ENCODE results near the gene WDR5B. TPM values are rescaled to one million over a fixed set of nuclear protein-coding genes. Genes with fewer than 3 reads are reported as not detected.

WDR5B gene
- total and polyA plus RNA-seq, 10 of the 15 experiments (the other 5 are each of a cell fraction or from before 2014, with no cell fraction given), result 1.7 to 7.9 (median 3.3) TPM

DNA sequence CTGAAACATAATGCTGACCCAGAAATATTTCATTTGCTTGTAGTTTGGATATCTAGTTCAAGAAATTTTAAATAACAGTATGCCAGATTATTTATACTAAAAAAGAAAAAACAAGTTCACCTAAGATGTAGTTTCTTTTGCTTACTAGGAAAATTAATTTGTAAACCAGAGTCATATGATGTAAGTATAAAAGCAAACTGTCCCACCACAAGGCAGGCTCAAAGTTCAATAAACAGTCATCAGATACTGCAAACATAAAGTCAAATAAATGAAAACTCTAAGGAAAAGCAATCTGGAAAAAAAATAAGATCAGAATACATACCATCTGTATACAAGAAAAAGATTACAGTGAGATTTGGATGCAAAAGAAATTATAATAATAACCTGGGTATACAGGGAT lies 40.2 kb upstream of the WDR5B start:
- no peak overlapping the region for H3K27ac ChIP-seq (ENCODE audit: control insufficient read depth, insufficient read depth)
- H3K9me3 ChIP-seq (replicated peaks; ENCODE audit: control insufficient read depth, insufficient read depth, low read length), result no peaks in the 10 kb centered on the region
- H3K4me2 ChIP-seq (ENCODE audit: control insufficient read depth, insufficient read depth), result no peak overlapping the region
- ChIA-PET CTCF (interaction anchor here (0.6 to 2.6 kb wide), 2 partner anchors 64 to 818 kb away, joined by 5 to 35 read pairs; no protein-coding TSS in a partner anchor), RAD21 (ENCODE audit: unreplicated experiment) (interaction anchor here (1.4 to 2.0 kb wide), 2 partner anchors 60 to 150 kb away, joined by 3 to 6 read pairs; no protein-coding TSS in a partner anchor), SMC1A (ENCODE audit: uncharacterized antibody, unreplicated experiment) (interaction anchor here (1.0 to 4.9 kb wide), 2 partner anchors 12 to 23 kb away, joined by 3 to 31 read pairs; no protein-coding TSS in a partner anchor), POLR2A (no interaction called here)
- no peak for TF ChIP-seq NFIC (IDR thresholded peaks at IDR 0.05; ENCODE audit: low read depth, low read length)
- TF ChIP-seq KDM1A (IDR thresholded peaks at IDR 0.05; ENCODE audit: borderline replicate concordance), result no peak
- TF ChIP-seq KLF5 (IDR thresholded peaks at IDR 0.05; ENCODE audit: partially characterized antibody), result no peak
- TF ChIP-seq NR2C2 (IDR thresholded peaks at IDR 0.05; ENCODE audit: borderline replicate concordance, control insufficient read depth, insufficient read length, low read depth), result no peak
- H3K79me2 ChIP-seq (ENCODE audit: control insufficient read depth, insufficient read depth, low read length), result no peaks in the 10 kb centered on the region
- ATAC-seq (no peak), FAIRE-seq (no peak), DNase-seq (ENCODE audit: low read depth, low spot score) (no peak)
- H3K4me1 ChIP-seq (ENCODE audit: control insufficient read depth, insufficient read depth, low read length), result no peaks in the 10 kb centered on the region
- no peaks in the 10 kb centered on the region for H4K20me1 ChIP-seq (ENCODE audit: control insufficient read depth, insufficient read depth)
- H3K4me3 ChIP-seq, result no peak overlapping the region
- no peaks in the 10 kb centered on the region for H3K27me3 ChIP-seq (replicated peaks in 1 of 2; ENCODE audit: control insufficient read depth in 2 of 2, insufficient read depth in 2 of 2, low read length in 1 of 2)
- H3K36me3 ChIP-seq (ENCODE audit: control insufficient read depth in 2 of 2, insufficient read depth in 2 of 2, low read length in 1 of 2), result peaks cover 2 to 19% of the 10 kb centered on the region in 2 experiments
- H2AFZ ChIP-seq (ENCODE audit: control insufficient read depth, low read depth, low read length), result no peak overlapping the region
- intact Hi-C loops (cut with micrococcal nuclease; ENCODE audit: unreplicated experiment) (loop anchor here (5.0 kb wide), 1 partner anchor 96 kb away; no protein-coding TSS in a partner anchor), in situ Hi-C loops (cut with MboI) (no loop called here)
- H3K9ac ChIP-seq (ENCODE audit: control insufficient read depth, insufficient read depth, low read length), result no peak overlapping the region
- BruUV-seq (replicated peaks), result no TSS peak

DNA sequence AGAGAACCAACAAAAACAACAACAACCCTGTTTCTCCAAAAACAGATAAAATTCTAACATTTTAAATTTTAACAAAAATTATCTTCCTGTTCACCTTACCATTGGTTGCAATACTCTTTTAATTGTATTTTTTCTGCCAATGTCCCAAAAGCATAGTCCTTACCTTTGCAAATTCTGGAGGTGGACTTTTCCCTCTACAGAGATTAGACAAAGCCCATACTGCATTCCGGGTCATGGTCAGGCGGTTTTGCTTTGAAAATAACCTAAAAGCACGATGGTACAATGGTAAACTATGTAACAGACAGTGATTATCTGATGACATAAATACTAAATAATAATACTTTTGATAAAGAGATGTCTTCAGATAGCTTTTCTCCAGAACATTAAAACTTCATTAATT lies 35.5 kb upstream of the WDR5B start:
- H3K4me2 ChIP-seq (ENCODE audit: control insufficient read depth, insufficient read depth), result no peak overlapping the region
- H3K27ac ChIP-seq (ENCODE audit: control insufficient read depth, insufficient read depth), result no peak overlapping the region
- in situ Hi-C loops (cut with MboI), result no loop called here
- 82% methylated on average over 3 of the region's 3 CpGs for WGBS (ENCODE audit: insufficient coverage, insufficient replicate concordance, low lambda C conversion rate, missing lambda C conversion rate)
- ChIA-PET CTCF (no interaction called here), RAD21 (ENCODE audit: unreplicated experiment) (no interaction called here), POLR2A (interaction anchor here (0.5 kb wide), 1 partner anchor 868 kb away, joined by 3 read pairs; no protein-coding TSS in a partner anchor), SMC1A (ENCODE audit: uncharacterized antibody, unreplicated experiment) (no interaction called here)
- FAIRE-seq, result no peak
- no peaks in the 10 kb centered on the region for H4K20me1 ChIP-seq (ENCODE audit: control insufficient read depth, insufficient read depth)
- peaks cover 2 to 24% of the 10 kb centered on the region in 2 experiments; a peak in 3 of 4 replicates for H3K36me3 ChIP-seq (ENCODE audit: control insufficient read depth in 2 of 2, insufficient read depth in 2 of 2, low read length in 1 of 2)
- intact Hi-C loops (cut with micrococcal nuclease; ENCODE audit: unreplicated experiment), result no loop called here
- no peak overlapping the region for H3K4me3 ChIP-seq
- no peak for TF ChIP-seq BMI1 (IDR thresholded peaks at IDR 0.05; ENCODE audit: borderline replicate concordance)
- TF ChIP-seq MEF2B (IDR thresholded peaks at IDR 0.05; ENCODE audit: partially characterized antibody, poor library complexity, severe bottlenecking), result no peak
- TF ChIP-seq SMARCA5 (IDR thresholded peaks at IDR 0.05), result no peak
- TF ChIP-seq EED (IDR thresholded peaks at IDR 0.05; ENCODE audit: low read depth), result no peak
- TF ChIP-seq RAD21 (IDR thresholded peaks at IDR 0.05; ENCODE audit: insufficient read depth, low read depth, low read length), result no peak
- TF ChIP-seq GABPA (IDR thresholded peaks at IDR 0.05; ENCODE audit: low read depth), result no peak
- no peak for TF ChIP-seq NR2F1 (conservative IDR thresholded peaks at IDR 0.05)
- TF ChIP-seq, protein P1, sequence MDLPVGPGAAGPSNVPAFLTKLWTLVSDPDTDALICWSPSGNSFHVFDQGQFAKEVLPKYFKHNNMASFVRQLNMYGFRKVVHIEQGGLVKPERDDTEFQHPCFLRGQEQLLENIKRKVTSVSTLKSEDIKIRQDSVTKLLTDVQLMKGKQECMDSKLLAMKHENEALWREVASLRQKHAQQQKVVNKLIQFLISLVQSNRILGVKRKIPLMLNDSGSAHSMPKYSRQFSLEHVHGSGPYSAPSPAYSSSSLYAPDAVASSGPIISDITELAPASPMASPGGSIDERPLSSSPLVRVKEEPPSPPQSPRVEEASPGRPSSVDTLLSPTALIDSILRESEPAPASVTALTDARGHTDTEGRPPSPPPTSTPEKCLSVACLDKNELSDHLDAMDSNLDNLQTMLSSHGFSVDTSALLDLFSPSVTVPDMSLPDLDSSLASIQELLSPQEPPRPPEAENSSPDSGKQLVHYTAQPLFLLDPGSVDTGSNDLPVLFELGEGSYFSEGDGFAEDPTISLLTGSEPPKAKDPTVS (IDR thresholded peaks at IDR 0.05; ENCODE audit: low read depth, low read length), result no peak
- no peak for TF ChIP-seq STAT1 (conservative IDR thresholded peaks at IDR 0.05)
- TF ChIP-seq TBL1XR1 (IDR thresholded peaks at IDR 0.05; ENCODE audit: low read depth, low read length), result no peak
- no peak for TF ChIP-seq EP300 (IDR thresholded peaks at IDR 0.05; ENCODE audit: borderline replicate concordance in 1 of 2, control insufficient read depth in 1 of 2, low read depth in 2 of 2, low read length in 2 of 2)
- no peak for TF ChIP-seq NFYB (IDR thresholded peaks at IDR 0.05; ENCODE audit: insufficient read depth, low read depth, low read length)
- no peak for TF ChIP-seq SMAD5 (IDR thresholded peaks at IDR 0.05; ENCODE audit: low read depth)
- TF ChIP-seq SIX5 (IDR thresholded peaks at IDR 0.05; ENCODE audit: low read depth, low read length, severe bottlenecking), result no peak
- H3K4me1 ChIP-seq (ENCODE audit: control insufficient read depth, insufficient read depth, low read length), result no peaks in the 10 kb centered on the region
- no peak for ATAC-seq
- no peaks in the 10 kb centered on the region for H3K9me3 ChIP-seq (replicated peaks; ENCODE audit: control insufficient read depth, insufficient read depth, low read length)
- H3K27me3 ChIP-seq (replicated peaks in 1 of 2; ENCODE audit: control insufficient read depth in 2 of 2, insufficient read depth in 2 of 2, low read length in 1 of 2), result no peaks in the 10 kb centered on the region
- H3K9ac ChIP-seq (ENCODE audit: control insufficient read depth, insufficient read depth, low read length), result no peak overlapping the region
- no peak for DNase-seq (ENCODE audit: low read depth, low spot score)
- no peak overlapping the region for H2AFZ ChIP-seq (ENCODE audit: control insufficient read depth, low read depth, low read length)
- H3K79me2 ChIP-seq (ENCODE audit: control insufficient read depth, insufficient read depth, low read length), result no peaks in the 10 kb centered on the region
- no TSS peak for BruUV-seq (replicated peaks)

Measured in GM12878 (cell line).